Stimulated activated naive CD8-positive, alpha-beta T cell treated with anti-CD3 and anti-CD28 coated beads, Interleukin-15, amount 100 ng/mL, for 72 hours (primary cell): ENCODE results near the gene HIPK2.

Experiments used
- ATAC-seq: fragments of 150-1000 bp; cut with Tn5 transposase; 2 replicates; pipeline ENCODE4 v1.10.0; 2021; ENCODE audit warnings: mild to moderate bottlenecking, moderate library complexity
- DNase-seq, 2 donors: peaks; one replicate each; pipeline ENCODE4 v3.0.0; 2021 to 2022
- H3K27ac Mint-ChIP-seq, 2 donors: one replicate each; pipeline ENCODE4 v1.8.0; 2022; ENCODE audit warnings: mild to moderate bottlenecking in 2 of 2, mixed read lengths in 2 of 2, moderate library complexity in 2 of 2
- H3K27me3 Mint-ChIP-seq: one replicate; pipeline ENCODE4 v1.8.0; 2022; ENCODE audit warnings: mixed read lengths
- H3K4me1 Mint-ChIP-seq: one replicate; pipeline ENCODE4 v1.8.0; 2022; ENCODE audit warnings: mild to moderate bottlenecking, mixed read lengths
- H3K4me3 Mint-ChIP-seq, 2 donors: one replicate each; pipeline ENCODE4 v1.8.0; 2022; ENCODE audit warnings: mild to moderate bottlenecking in 2 of 2, mixed read lengths in 2 of 2, moderate library complexity in 1 of 2
- H3K9me3 Mint-ChIP-seq, 2 donors: one replicate each; pipeline ENCODE4 v1.8.0; 2022; ENCODE audit warnings: mixed read lengths in 2 of 2

The HIPK2 gene

DNA sequence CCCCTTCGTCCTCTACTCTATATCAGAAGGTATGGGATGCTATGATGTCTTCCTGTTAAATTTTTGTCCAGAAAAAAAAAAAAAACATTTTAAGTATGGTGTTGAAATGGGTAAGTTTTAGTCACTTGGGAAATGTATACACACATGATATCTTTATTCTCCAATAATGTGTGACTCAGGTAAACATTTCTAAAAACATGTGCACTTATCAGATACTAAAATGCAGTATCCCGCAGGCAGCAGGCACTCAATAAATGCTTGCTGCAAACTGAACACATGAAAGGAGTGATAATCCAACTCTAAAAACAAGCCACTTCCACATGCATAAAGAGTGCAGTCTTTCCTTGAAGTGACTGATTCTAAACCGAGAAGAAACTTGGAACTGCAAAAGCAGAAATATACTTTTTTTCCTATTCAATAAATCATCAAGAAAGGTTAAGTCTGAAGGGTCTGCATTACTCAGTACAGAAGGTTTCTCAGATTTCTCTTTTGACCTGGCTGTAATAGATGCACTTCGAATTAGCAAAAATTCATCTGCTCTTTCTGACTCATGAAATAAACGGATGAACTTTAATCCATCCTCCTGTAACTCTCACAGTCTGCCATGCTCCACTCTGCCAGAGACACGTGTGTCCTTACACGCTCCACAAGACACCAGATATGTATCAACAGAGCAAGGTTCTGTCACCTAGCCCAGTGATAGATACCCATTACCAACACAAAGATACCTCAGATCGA, 84.0 kb downstream of the HIPK2 start:
- no peak overlapping the region for H3K4me3 Mint-ChIP-seq
- no peaks in the 10 kb centered on the region for H3K9me3 Mint-ChIP-seq
- H3K4me1 Mint-ChIP-seq: peaks cover 22% of the 10 kb centered on the region
- no peaks in the 10 kb centered on the region for H3K27me3 Mint-ChIP-seq
- ATAC-seq (no peak), DNase-seq (no peak)
- H3K27ac Mint-ChIP-seq: no peak overlapping the region

DNA sequence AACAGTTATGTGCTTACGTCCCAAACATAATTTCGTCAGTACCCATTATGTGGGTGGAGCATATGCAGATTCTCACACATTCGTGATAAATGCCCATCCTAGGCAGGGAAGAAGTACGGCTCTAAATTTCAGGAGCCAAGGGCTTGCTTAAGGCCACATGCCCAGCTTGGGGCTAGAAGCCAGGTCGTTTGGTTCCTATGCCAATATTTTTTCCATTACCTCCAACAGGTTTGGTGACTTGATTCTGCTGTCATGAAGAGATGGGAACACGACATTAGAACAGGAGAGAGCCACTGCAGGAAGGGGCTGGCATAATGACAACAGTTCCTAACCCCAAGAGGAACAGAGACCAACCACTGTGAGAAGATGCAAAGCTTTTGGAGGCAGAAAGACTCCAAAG, 85.1 kb downstream of the HIPK2 start:
- Mint-ChIP-seq H3K27me3 (no peaks in the 10 kb centered on the region), H3K4me1 (peaks cover 31% of the 10 kb centered on the region), H3K4me3 (no peak overlapping the region), H3K9me3 (peaks cover 0 to 8% of the 10 kb centered on the region in 2 donors), H3K27ac (no peak overlapping the region)
- DNase-seq: no peak
- no peak for ATAC-seq

DNA sequence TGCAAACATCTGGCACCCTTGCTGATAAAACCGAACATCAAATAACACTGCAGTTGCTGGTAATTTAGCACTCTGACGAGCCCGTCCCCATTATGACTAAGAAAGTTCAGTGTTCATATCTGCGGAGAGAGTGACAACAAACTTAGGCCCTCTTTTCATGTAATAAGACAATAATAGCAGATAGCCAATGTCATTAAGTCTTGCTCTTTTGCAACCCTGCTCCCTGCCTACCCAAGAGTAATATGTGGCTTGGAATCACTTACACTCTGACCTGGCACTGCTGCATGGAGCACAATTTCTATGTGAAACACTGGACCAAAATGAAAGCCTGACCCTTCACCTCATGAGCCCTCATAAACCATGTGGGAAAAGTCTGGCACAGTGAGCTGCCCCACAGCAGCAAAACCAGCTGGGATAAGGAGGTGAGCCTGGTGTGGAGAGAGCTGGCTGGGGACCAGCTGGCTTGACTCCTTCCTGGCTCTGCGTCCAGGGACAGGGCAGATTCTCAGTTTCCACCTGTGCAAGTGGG, 86.5 kb downstream of the HIPK2 start:
- H3K27me3 Mint-ChIP-seq: no peaks in the 10 kb centered on the region
- ATAC-seq: no peak
- no peak for DNase-seq
- H3K9me3 Mint-ChIP-seq: peaks cover 6 to 15% of the 10 kb centered on the region in 2 donors
- no peak overlapping the region for H3K4me3 Mint-ChIP-seq
- H3K27ac Mint-ChIP-seq: no peak overlapping the region
- peaks cover 22% of the 10 kb centered on the region for H3K4me1 Mint-ChIP-seq

DNA sequence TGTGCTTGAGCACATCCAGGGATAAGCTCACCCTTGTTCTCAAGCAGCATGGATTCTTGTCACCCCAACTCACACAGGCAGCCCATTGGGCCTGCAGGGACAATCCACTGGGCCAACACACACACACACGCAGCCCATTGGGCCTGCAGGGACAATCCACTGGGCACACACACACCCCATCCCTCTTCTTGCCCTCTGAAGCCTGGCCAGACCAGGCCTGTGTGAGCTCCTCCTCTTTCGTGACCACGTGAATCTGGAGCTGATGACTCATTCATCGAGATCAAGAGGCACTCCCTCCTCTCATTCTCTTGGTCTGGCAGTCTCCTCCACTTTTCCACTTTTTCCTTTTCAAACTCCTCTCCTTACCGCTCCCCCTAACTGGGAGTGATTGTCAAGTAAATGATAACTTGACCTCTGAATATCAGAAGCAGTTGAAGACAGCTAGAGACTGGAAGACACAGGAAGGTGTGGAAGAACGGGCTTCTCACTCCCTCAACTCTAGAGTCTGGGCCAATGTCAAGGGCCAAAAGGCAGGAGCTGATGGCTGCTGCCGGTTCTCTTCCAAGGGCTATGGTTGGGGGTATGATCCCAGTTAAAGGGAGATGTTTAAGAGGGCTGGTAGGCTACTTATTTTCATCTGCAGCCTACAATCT, 89.7 kb downstream of the HIPK2 start:
- ATAC-seq (no peak), DNase-seq (no peak)
- H3K27me3 Mint-ChIP-seq: no peaks in the 10 kb centered on the region
- peaks cover 23% of the 10 kb centered on the region for H3K4me1 Mint-ChIP-seq
- H3K4me3 Mint-ChIP-seq: no peak overlapping the region
- peaks cover 12 to 22% of the 10 kb centered on the region in 2 donors for H3K9me3 Mint-ChIP-seq
- peak overlapping the region in 1 of 2 donors; percentile 3 for H3K27ac Mint-ChIP-seq

DNA sequence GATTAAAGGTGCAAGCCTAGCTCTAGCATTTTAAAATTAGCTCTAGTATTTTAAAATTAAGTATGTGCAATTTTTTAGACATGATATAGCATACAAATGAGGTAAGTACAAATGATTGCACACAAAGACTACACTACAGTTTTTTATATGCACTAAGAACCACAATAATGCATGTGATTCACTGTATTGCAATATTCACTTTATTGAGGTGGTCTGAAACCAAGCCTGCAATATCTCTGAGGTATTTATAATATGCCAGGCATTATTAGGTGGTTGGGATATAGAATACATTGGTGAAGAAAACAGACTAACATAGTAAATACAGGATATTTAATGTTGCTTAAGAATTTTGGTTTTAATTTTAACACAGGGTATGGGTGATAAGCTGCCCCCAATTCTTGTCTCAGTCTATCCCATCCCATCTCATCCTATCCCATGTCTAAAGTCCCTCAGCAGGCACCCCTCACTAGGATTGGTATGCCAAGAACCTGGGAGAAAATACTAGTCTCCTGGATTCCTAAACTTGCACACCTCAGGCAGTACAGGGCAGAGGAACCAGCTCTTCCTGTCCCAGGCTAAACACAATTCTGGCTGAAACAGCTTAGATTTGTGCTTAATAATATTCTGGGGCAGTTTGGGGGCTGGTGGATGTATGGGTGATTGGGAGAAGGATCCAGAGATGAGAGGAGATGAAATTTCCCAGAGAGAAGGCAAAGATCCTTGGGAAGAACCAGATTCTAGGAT, 90.4 kb downstream of the HIPK2 start:
- peaks cover 12 to 22% of the 10 kb centered on the region in 2 donors for H3K9me3 Mint-ChIP-seq
- no peaks in the 10 kb centered on the region for H3K27me3 Mint-ChIP-seq
- no peak overlapping the region for H3K27ac Mint-ChIP-seq
- H3K4me1 Mint-ChIP-seq: peaks cover 30% of the 10 kb centered on the region
- no peak for DNase-seq
- no peak overlapping the region for H3K4me3 Mint-ChIP-seq
- ATAC-seq: no peak

DNA sequence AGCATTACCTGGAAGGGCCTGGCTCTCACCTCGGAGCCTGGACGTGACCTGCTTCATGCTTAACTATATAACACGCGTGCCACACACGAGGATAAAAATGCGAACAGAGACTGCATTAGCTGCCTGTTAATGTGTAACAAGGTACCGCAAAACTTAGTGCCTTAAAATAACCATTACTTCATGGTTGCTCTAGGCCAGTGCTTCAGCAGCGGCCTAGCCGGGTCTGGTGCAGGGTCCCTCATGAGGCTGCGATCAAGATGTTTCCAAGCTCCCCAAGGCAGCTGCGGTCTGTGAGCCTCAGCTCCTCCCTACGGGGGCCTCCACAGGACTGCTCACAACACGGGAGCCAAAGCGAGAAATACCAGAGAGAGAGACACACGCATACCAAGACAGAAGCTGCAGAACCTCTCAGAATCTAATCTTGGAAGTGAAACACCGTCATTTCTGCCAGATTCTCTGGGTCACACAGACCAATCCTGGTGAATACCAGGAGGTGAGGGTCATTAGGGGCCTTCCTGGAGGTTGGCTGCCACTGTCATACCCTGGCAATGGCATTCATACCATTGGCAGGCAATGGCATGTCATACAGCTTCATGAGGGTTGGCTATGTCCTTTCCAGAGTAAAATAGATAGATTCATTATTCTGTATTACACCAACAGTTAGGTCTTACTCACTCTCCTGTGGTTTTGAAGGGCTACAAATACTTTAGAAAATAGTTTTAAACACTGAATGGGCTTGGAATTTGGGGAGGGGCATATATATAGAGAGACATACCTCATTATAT, 94.5 kb downstream of the HIPK2 start:
- H3K4me3 Mint-ChIP-seq: peak overlapping the region in 1 of 2 donors; percentile 19
- peaks cover 55% of the 10 kb centered on the region for H3K4me1 Mint-ChIP-seq
- no peak for DNase-seq
- peak overlapping the region in 1 of 2 donors; percentile 93 for H3K27ac Mint-ChIP-seq
- no peak for ATAC-seq
- H3K9me3 Mint-ChIP-seq: peaks cover 12 to 20% of the 10 kb centered on the region in 2 donors
- H3K27me3 Mint-ChIP-seq: no peaks in the 10 kb centered on the region

DNA sequence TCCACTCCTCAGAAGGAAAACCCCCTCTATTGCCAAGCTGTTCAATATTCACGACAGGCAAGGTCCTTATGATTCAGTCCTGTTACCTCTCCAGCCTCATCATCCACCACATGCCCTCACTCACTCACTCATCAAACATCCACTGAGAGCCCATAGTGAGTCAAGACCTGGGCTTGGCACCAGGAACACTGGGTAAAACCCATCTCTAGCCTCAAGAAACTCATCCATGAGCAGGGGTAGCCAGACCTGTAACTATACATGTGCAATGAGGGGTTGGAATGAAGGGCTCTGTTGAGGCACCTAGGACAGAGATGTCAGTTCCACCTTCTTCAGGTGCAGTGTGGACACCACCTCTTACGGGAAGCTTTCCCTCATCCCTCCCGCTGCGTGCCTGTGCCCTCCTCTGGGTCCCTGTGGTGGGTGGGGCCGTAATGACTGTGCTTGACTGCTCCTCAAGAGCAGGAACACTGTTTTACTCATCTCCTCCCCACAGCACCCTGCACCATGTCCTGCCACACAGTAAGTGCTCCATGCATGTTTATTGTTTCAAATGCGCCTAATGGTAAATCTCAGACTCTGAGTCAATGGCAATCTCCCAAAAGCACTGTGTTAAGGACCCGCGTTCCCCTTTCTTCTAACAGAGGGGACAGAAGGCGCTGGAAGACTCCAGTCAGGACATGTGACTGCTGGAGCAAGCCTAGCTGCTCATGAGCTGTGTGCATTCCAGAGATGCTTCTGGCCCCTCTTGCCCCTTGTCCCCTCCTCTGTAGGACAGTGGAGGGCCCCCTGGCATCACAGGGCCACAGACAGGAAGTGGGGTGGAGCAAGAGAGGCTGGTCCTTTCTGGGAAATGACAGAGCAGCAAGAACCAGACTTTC, 95.4 kb downstream of the HIPK2 start:
- peak; percentile 87 for ATAC-seq
- peak overlapping the region; percentile 83 to 93 for H3K27ac Mint-ChIP-seq
- peak overlapping the region; percentile 71 to 75 for H3K4me3 Mint-ChIP-seq

DNA sequence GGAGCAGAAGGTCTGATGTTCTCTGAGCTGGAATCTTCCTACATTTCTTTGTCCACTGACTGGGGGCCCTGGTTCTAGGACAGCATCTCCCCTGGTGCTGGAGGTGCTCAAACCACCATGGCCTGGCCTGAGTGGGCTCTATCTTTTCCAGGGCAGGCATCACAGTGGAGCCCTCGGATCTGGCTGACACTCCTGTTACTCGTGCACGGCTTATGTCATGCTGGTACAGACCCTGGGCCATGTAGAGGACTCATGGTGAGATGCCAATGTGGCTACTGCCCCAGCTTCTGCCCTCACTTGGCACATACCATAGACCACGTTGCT, 96.0 kb downstream of the HIPK2 start:
- Mint-ChIP-seq H3K27me3 (no peaks in the 10 kb centered on the region), H3K4me3 (peak overlapping the region; percentile 71 to 75), H3K9me3 (peaks cover 11 to 12% of the 10 kb centered on the region in 2 donors), H3K4me1 (peaks cover 47% of the 10 kb centered on the region), H3K27ac (peak overlapping the region; percentile 83 to 93)
- DNase-seq (no peak), ATAC-seq (no peak)

More for the DNA sequence above, 95.4 kb downstream of the HIPK2 start:
- DNase-seq: peak; percentile 23 to 75
- H3K9me3 Mint-ChIP-seq: peaks cover 12 to 13% of the 10 kb centered on the region in 2 donors
- H3K4me1 Mint-ChIP-seq: peaks cover 47% of the 10 kb centered on the region
- no peaks in the 10 kb centered on the region for H3K27me3 Mint-ChIP-seq

DNA sequence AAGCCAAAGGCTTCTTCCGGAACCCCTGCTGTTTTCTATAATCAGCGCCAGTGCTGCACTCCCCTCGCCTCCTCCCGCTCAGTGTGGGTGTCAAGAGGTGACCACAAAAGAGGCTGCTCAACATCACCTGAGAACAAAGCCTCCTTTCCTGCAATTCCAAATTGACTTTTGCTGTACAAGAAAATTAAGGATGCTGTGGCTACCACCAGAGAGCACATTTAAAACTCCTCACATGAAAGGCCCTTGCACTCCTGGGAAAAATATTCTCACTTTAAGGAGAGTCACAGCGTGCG, 96.4 kb downstream of the HIPK2 start:
- DNase-seq (no peak), ATAC-seq (no peak)
- H3K27me3 Mint-ChIP-seq: no peaks in the 10 kb centered on the region
- H3K4me3 Mint-ChIP-seq: peak overlapping the region; percentile 71 to 75
- H3K4me1 Mint-ChIP-seq: peaks cover 47% of the 10 kb centered on the region
- peak overlapping the region; percentile 83 to 93 for H3K27ac Mint-ChIP-seq
- H3K9me3 Mint-ChIP-seq: peaks cover 7 to 8% of the 10 kb centered on the region in 2 donors

DNA sequence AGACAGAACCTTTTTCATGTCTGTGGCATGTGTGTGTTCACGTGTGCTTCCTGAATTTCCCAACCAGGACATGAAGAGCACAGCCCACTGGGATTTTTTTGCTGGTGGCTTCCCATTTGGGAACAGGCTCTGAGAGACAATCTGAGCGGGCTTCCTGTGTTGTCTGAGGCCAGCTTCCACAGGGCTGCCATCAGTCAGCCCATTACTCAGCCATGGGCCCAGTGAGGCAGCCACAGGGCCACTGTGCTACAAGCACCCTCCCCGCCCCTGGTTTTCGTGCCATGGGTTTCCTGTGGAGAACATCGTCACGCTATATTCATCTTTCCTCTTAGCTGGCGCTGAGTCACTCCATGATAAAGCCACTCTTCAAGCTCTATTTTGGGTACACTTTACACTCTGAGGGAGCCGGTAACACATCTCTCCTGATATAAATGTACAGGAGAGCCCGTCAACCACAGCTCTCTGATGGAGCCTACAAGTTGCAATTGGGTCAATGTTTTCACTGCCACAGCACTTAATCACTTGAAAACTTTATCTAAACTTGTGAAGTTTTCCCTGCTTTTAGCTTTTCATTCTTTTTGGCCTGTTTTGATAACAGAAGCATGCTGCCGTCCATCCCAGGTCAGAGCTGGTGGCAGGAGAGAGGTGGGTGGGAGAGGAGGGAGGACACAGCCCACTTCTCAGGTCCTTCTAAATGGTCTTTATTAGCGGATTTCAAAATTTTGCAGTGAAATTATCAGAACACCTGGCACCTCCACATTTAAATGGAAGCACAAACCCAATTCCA, 96.9 kb downstream of the HIPK2 start:
- DNase-seq (peak; percentile 66 to 85), ATAC-seq (peak; percentile 82)
- H3K27me3 Mint-ChIP-seq: no peaks in the 10 kb centered on the region
- peak overlapping the region; percentile 71 to 75 for H3K4me3 Mint-ChIP-seq
- H3K9me3 Mint-ChIP-seq: peaks cover 2 to 3% of the 10 kb centered on the region in 2 donors
- H3K27ac Mint-ChIP-seq: peak overlapping the region; percentile 83 to 93
- H3K4me1 Mint-ChIP-seq: peaks cover 53% of the 10 kb centered on the region

DNA sequence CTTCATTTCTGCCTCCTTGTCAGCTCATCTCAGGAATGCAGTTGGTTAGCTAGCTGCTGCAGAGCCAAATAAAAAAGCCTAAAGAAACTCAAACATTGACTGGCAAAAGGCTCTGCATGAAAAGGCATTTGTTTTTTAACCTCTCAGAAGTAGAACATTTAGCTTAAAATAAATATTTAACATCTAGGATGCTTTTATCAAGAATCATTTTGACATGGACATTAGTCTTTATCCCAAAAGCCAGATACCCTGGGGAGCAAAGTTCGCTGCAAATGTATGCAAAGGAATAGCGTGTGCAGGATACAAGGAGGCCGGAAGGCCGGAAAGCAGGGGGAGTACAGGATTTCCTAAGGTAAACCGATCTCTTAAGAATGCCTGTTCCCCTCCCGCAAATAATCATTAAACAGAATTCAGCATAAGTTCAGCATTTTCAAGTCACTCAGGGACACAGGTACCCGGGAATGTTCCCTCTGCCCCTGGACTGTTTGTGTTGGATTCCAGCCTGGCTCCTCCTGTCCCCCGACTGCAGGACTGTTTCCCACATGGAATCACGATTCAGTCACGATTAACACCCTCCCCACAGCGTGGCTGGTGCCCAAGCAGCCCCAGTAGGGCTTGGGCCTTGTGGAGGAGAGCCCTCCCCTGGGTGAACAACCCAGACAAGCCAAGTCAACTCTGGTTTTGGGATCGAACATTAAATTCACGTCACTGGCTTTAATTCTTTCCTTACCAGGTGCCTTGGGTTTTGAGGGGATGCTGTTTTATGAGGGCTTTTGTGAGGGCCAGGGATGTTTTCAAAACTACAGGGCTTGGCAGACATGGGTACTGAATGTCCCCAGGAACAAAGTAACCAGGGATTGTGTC, 97.8 kb downstream of the HIPK2 start:
- H3K9me3 Mint-ChIP-seq: no peaks in the 10 kb centered on the region
- peaks cover 62% of the 10 kb centered on the region for H3K4me1 Mint-ChIP-seq
- H3K27ac Mint-ChIP-seq: peak overlapping the region in 1 of 2 donors; percentile 83
- no peak for DNase-seq
- H3K4me3 Mint-ChIP-seq: no peak overlapping the region
- ATAC-seq: no peak
- H3K27me3 Mint-ChIP-seq: no peaks in the 10 kb centered on the region

DNA sequence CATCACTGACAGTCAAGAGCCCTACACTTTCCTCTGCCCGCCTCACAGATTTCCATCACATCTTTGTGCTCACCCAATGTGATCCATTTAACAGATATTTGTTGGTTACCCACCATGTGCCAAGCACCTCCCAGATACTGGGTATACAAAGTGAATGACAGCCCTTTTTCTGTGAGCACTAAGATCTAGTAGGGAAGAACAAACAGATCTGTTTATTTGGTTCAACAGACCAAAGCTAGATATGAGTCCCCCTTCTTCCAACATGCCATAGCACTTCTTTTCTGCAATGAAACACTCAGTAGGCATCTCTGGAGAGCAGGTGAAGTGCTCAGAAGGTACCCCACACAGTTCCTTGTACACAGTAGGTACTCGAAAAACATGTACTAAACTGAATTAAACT, 101.4 kb downstream of the HIPK2 start:
- Mint-ChIP-seq H3K4me1 (peaks cover 48% of the 10 kb centered on the region), H3K27me3 (no peaks in the 10 kb centered on the region)

More for the DNA sequence above, 101.4 kb downstream of the HIPK2 start:
- no peaks in the 10 kb centered on the region for H3K9me3 Mint-ChIP-seq
- H3K4me3 Mint-ChIP-seq: no peak overlapping the region
- no peak overlapping the region for H3K27ac Mint-ChIP-seq
- ATAC-seq (no peak), DNase-seq (no peak)
